B cell (primary cell): ENCODE data around the gene HAT1. TPM values are rescaled to one million over a fixed set of nuclear protein-coding genes. Genes with fewer than 3 reads are reported as not detected.

Source experiments
- ATAC-seq: fragments of 200-7000 bp; cut with Tn5 transposase; one replicate; pipeline ENCODE4 v1.10.0; 2021; ENCODE audit warnings: low read depth, mild to moderate bottlenecking, moderate number of reproducible peaks, moderate library complexity
- CTCF ChIA-PET: fragments of 350-600 bp; sonication (Branson Sonifier 250); formaldehyde crosslinking; loops from one replicate; lab custom pipeline; 2021; ENCODE audit warnings: antibody characterized with exemption, inconsistent platforms; lab: Charles Lee
- POLR2A ChIA-PET: fragments of 350-600 bp; sonication (Branson Sonifier 250); formaldehyde crosslinking; loops from one replicate; lab custom pipeline; 2021; ENCODE audit warnings: antibody characterized with exemption; lab: Charles Lee
- DNase-seq: peaks from one replicate; pipeline ENCODE4 v3.0.0; 2013
- H2AFZ ChIP-seq: 2 replicates; pipeline ENCODE4 v1.6.1; 2012; ENCODE audit warnings: mild to moderate bottlenecking, low read depth, low read length; ENCODE audit not compliant: insufficient read depth, poor library complexity, severe bottlenecking
- H3K27ac ChIP-seq, 2 donors: 1 replicate in 1 of 2; 2 replicates in 1 of 2; pipeline ENCODE4 v1.5.1; 2012 to 2013; ENCODE audit warnings: low read length in 2 of 2, mild to moderate bottlenecking in 2 of 2, moderate library complexity in 1 of 2
- H3K27me3 ChIP-seq, 4 experiments: fragments of 200-600 bp in 1 of 4; sonication (generic) in 1 of 4; replicated peaks in 1 of 4; 1 replicate in 2 of 4; 2 replicates in 2 of 4; pipeline versions ENCODE4 v1.6.1 to v1.7.0; 2013 to 2016; ENCODE audit warnings: low read length in 3 of 4, mild to moderate bottlenecking in 2 of 4, mixed read lengths in 1 of 4, moderate library complexity in 1 of 4; ENCODE audit not compliant: insufficient read depth in 4 of 4, control insufficient read depth in 3 of 4; ENCODE audit errors: control extremely low read depth in 1 of 4
- H3K36me3 ChIP-seq, 2 experiments: replicated peaks in 1 of 2; 1 replicate in 1 of 2; 2 replicates in 1 of 2; pipeline versions ENCODE4 v1.6.1 to v1.7.1; 2013; ENCODE audit warnings: low read length in 1 of 2; ENCODE audit not compliant: insufficient read depth in 2 of 2, control insufficient read depth in 1 of 2; ENCODE audit errors: control extremely low read depth in 1 of 2, extremely low read depth in 1 of 2
- H3K4me1 ChIP-seq, 2 donors: fragments of 200-600 bp in 1 of 2; sonication (generic) in 1 of 2; 1 replicate in 1 of 2; 2 replicates in 1 of 2; pipeline versions ENCODE4 v1.5.1 to v1.6.1; 2013 to 2017; ENCODE audit warnings: low read length in 2 of 2; ENCODE audit not compliant: control insufficient read depth in 2 of 2, insufficient read depth in 2 of 2
- H3K4me2 ChIP-seq: replicated peaks from 2 replicates; pipeline ENCODE3; 2012; ENCODE audit warnings: mild to moderate bottlenecking, low read depth, low read length; ENCODE audit not compliant: poor library complexity, severe bottlenecking
- H3K4me3 ChIP-seq, 5 experiments: fragments of 200-600 bp in 1 of 5; sonication (generic) in 1 of 5; 1 replicate in 3 of 5; 2 replicates in 2 of 5; pipeline versions ENCODE4 v1.5.1 to v1.7.0; 2011 to 2016; ENCODE audit warnings: low read length in 4 of 5, mild to moderate bottlenecking in 4 of 5, low read depth in 2 of 5, control low read depth in 1 of 5, moderate library complexity in 1 of 5; ENCODE audit not compliant: insufficient read depth in 1 of 5; ENCODE audit errors: control extremely low read depth in 1 of 5, extremely low read depth in 1 of 5
- H3K79me2 ChIP-seq: fragments of 200-600 bp; sonication (generic); one replicate; pipeline ENCODE4 v1.6.0; 2016; ENCODE audit warnings: low read length; ENCODE audit not compliant: control insufficient read depth, insufficient read depth
- H3K9ac ChIP-seq: fragments of 200-600 bp; sonication (generic); 2 replicates; pipeline ENCODE4 v1.6.1; 2017; ENCODE audit warnings: mild to moderate bottlenecking, low read length, moderate library complexity
- H3K9me3 ChIP-seq, 3 donors: one replicate each; pipeline versions ENCODE4 v1.6.1 to v1.7.1; 2013; ENCODE audit warnings: low read length in 2 of 3; ENCODE audit not compliant: control insufficient read depth in 2 of 3, insufficient read depth in 1 of 3; ENCODE audit errors: control extremely low read depth in 1 of 3
- H4K20me1 ChIP-seq: 2 replicates; pipeline ENCODE4 v1.6.0; 2012; ENCODE audit warnings: mild to moderate bottlenecking, low read length; ENCODE audit not compliant: insufficient read depth, control insufficient read depth, poor library complexity, severe bottlenecking
- H3K27ac Mint-ChIP-seq: one replicate; pipeline ENCODE4 v1.8.0; 2021; ENCODE audit warnings: mixed read lengths
- H3K27me3 Mint-ChIP-seq: one replicate; pipeline ENCODE4 v1.8.0; 2021; ENCODE audit warnings: mixed read lengths
- H3K4me1 Mint-ChIP-seq: one replicate; pipeline ENCODE4 v1.8.0; 2021; ENCODE audit warnings: mixed read lengths
- H3K4me3 Mint-ChIP-seq: one replicate; pipeline ENCODE4 v1.8.0; 2021; ENCODE audit warnings: mixed read lengths
- H3K9me3 Mint-ChIP-seq: one replicate; pipeline ENCODE4 v1.8.0; 2022; ENCODE audit warnings: mixed read lengths; ENCODE audit not compliant: insufficient read depth
- EZH2 ChIP-seq: IDR thresholded peaks from 2 replicates; pipeline ENCODE4 v1.6.1; 2012; ENCODE audit warnings: borderline replicate concordance, low read depth, mild to moderate bottlenecking, moderate library complexity, low read length; ENCODE audit not compliant: insufficient read depth, poor library complexity, severe bottlenecking
- WGBS: methylation state at CpG from one replicate; pipeline ENCODE4 v1.1.5; 2013; ENCODE audit warnings: missing lambda C conversion rate; ENCODE audit not compliant: insufficient coverage; 5-methylcytosine and 5-hydroxymethylcytosine counted together
- intact Hi-C: fragments of 100-400 bp; cut with micrococcal nuclease; formaldehyde crosslinking; loops from one replicate; pipeline ENCODE4 v1.10.0; 2022
- polyA plus RNA-seq: library from polyadenylated mRNA; depleted of rRNA; stranded (reverse); fragments of >200 nt; gene quantifications from 2 replicates; pipeline ENCODE4 v1.2.3, GENCODE V29; 2012
- total RNA-seq, 2 donors: library from RNA; stranded (reverse); fragments of 120-200 nt in 1 of 2; gene quantifications; 1 replicate in 1 of 2; 2 replicates in 1 of 2; pipeline versions ENCODE4 v1.2.3 to v1.2.4, GENCODE V29; 2013 to 2022
- TF ChIP-seq, protein P1 (sequence below): fragments of 200-600 bp; IDR thresholded peaks from one replicate; pipeline ENCODE4 v1.8.0; 2022; ENCODE audit warnings: antibody characterized with exemption, mild to moderate bottlenecking

The HAT1 gene
- total and polyA plus RNA-seq, 2 donors (not counting 1 experiment from before 2014, with no cell fraction given), result 12.0 to 25.1 TPM

DNA sequence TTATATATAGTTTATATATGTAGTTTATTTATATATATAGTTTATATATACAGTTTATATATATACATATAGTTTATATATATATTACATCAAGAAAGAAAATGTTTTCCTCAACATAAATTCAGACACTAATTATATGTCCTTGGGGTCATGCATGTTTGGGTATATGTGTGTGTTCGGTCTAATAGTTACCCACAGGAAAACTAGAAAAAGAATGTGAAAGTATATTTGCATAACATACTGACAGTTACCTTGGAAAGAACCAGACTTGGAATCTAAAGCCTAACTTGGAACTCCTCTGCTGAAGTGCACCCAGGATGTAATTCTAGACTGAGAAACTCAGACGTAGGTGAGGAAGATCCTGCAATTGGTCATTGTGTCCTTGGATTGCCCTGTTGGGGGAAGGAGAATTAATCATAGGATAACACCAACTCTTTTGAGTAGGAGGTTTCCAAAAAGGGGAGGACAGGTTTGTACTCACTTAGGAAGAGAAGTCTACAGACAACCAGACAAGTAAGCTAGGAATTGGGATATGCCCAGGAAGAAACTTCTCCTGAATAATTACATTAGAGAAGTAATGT lies 19.3 kb upstream of the HAT1 start:
- DNase-seq (no peak), ATAC-seq (no peak)
- Histone ChIP-seq H4K20me1 (no peaks in the 10 kb centered on the region), H3K4me2 (peak overlapping the region; percentile 15), H2AFZ (no peak overlapping the region), H3K79me2 (no peaks in the 10 kb centered on the region), H3K4me3 (no peak overlapping the region), H3K9ac (no peak overlapping the region), H3K9me3 (peaks cover 1 to 3% (median 3%) of the 10 kb centered on the region in 3 donors), H3K27ac (no peak overlapping the region), H3K27me3 (no peaks in the 10 kb centered on the region), H3K36me3 (no peaks in the 10 kb centered on the region), H3K4me1 (peaks cover 0 to 5% of the 10 kb centered on the region in 2 donors)
- WGBS, result no CpG with 5 or more reads among the region's 2 CpGs
- no peak overlapping the region for H3K27ac Mint-ChIP-seq
- H3K4me1 Mint-ChIP-seq, result peaks cover 7% of the 10 kb centered on the region
- no peaks in the 10 kb centered on the region for H3K27me3 Mint-ChIP-seq
- CTCF ChIA-PET, result no interaction called here
- intact Hi-C loops, result no loop called here
- POLR2A ChIA-PET, result interaction anchor here (0.6 kb wide), 1 partner anchor 12 kb away, joined by 15 read pairs; no protein-coding TSS in a partner anchor
- TF ChIP-seq EZH2, result no peak
- TF ChIP-seq, protein P1, sequence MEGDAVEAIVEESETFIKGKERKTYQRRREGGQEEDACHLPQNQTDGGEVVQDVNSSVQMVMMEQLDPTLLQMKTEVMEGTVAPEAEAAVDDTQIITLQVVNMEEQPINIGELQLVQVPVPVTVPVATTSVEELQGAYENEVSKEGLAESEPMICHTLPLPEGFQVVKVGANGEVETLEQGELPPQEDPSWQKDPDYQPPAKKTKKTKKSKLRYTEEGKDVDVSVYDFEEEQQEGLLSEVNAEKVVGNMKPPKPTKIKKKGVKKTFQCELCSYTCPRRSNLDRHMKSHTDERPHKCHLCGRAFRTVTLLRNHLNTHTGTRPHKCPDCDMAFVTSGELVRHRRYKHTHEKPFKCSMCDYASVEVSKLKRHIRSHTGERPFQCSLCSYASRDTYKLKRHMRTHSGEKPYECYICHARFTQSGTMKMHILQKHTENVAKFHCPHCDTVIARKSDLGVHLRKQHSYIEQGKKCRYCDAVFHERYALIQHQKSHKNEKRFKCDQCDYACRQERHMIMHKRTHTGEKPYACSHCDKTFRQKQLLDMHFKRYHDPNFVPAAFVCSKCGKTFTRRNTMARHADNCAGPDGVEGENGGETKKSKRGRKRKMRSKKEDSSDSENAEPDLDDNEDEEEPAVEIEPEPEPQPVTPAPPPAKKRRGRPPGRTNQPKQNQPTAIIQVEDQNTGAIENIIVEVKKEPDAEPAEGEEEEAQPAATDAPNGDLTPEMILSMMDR, result no peak
- H3K4me3 Mint-ChIP-seq, result no peak overlapping the region
- H3K9me3 Mint-ChIP-seq, result no peaks in the 10 kb centered on the region

DNA sequence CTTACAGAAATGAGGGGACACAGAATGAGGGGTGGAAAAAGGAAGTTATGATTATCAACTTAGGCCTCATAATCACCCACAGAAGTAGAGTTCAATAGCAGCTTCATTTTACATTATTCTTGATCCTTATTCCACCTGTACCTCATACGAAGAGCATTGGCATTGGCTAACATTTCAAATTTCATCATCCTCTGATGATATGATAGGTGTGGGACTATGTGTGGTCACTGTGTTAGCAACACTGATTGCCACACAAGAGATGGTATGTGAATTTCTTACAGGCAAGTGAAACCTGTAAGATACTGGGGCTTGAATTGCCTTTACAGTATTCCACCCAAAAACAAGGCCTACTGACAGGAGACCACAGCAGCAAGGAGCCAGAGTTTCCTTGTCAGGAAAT lies 14.0 kb upstream of the HAT1 start:
- H3K4me1 ChIP-seq, result peaks cover 0 to under 1% of the 10 kb centered on the region in 2 donors
- DNase-seq (no peak), ATAC-seq (no peak)
- H3K27ac ChIP-seq, result no peak overlapping the region
- no peaks in the 10 kb centered on the region for H3K36me3 ChIP-seq
- H3K9ac ChIP-seq, result no peak overlapping the region
- no peaks in the 10 kb centered on the region for H3K27me3 Mint-ChIP-seq
- TF ChIP-seq, protein P1, result no peak
- no peak for TF ChIP-seq EZH2
- ChIA-PET CTCF (no interaction called here), POLR2A (no interaction called here)
- no peak overlapping the region for H3K4me2 ChIP-seq
- no peak overlapping the region for H3K4me3 Mint-ChIP-seq
- H4K20me1 ChIP-seq, result no peaks in the 10 kb centered on the region
- no peaks in the 10 kb centered on the region for H3K27me3 ChIP-seq
- no peak overlapping the region for H3K27ac Mint-ChIP-seq
- intact Hi-C loops, result no loop called here
- H3K4me3 ChIP-seq, result no peak overlapping the region
- no CpG with 5 or more reads among the region's 1 CpG for WGBS
- no peaks in the 10 kb centered on the region for H3K9me3 ChIP-seq
- H3K79me2 ChIP-seq, result no peaks in the 10 kb centered on the region
- H3K9me3 Mint-ChIP-seq, result no peaks in the 10 kb centered on the region
- H2AFZ ChIP-seq, result no peak overlapping the region
- H3K4me1 Mint-ChIP-seq, result peaks cover 2% of the 10 kb centered on the region
